Panc1 (cell line): Measurements from ENCODE around the gene CALCA. TPM values are rescaled to one million over a fixed set of nuclear protein-coding genes. Genes with fewer than 3 reads are reported as not detected.

Source experiments
- ATAC-seq: fragments of 200-7000 bp; cut with Tn5 transposase; 2 replicates; pipeline ENCODE4 v1.9.1; 2020; ENCODE audit warnings: mild to moderate bottlenecking, moderate library complexity
- BruUV-seq: library from RNA; stranded (reverse); fragments of 400-500 nt; replicated peaks from 2 replicates; lab custom pipeline; 2021; lab: Mats Ljungman, UMichigan
- CTCF ChIA-PET: fragments of 300-600 bp; sonication (Branson Sonifier 250); formaldehyde crosslinking; loops from one replicate; lab custom pipeline; 2022; ENCODE audit warnings: antibody characterized with exemption; lab: Charles Lee
- POLR2A ChIA-PET: fragments of 300-600 bp; sonication (Branson Sonifier 250); formaldehyde crosslinking; loops from one replicate; lab custom pipeline; 2022; ENCODE audit warnings: antibody characterized with exemption; lab: Charles Lee
- DNase-seq: peaks from one replicate; pipeline ENCODE4 v3.0.0-alpha.2; 2010; ENCODE audit warnings: low read depth, low spot score
- H3K27ac ChIP-seq: 2 replicates; pipeline ENCODE4 v1.5.1; 2011; ENCODE audit warnings: mild to moderate bottlenecking, low read length, inconsistent platforms
- H3K27me3 ChIP-seq: fragments of 200-500 bp; sonication (Bioruptor generic); 2 replicates; pipeline ENCODE4 v1.6.0; 2014; ENCODE audit warnings: low read length, inconsistent platforms; ENCODE audit not compliant: control insufficient read depth, insufficient read depth
- H3K36me3 ChIP-seq: fragments of 200-500 bp; sonication (Bioruptor generic); 2 replicates; pipeline ENCODE4 v1.5.1; 2014; ENCODE audit warnings: inconsistent platforms, mild to moderate bottlenecking, low read length, moderate library complexity; ENCODE audit not compliant: control insufficient read depth, insufficient read depth
- H3K4me1 ChIP-seq: 2 replicates; pipeline ENCODE4 v1.5.1; 2011; ENCODE audit warnings: inconsistent platforms, mild to moderate bottlenecking, low read length, moderate library complexity; ENCODE audit not compliant: control insufficient read depth, insufficient read depth
- H3K4me3 ChIP-seq, 2 experiments: 2 replicates each; pipeline ENCODE4 v1.5.1; 2011 to 2012; ENCODE audit warnings: low read depth in 2 of 2, low read length in 2 of 2, mild to moderate bottlenecking in 2 of 2, inconsistent platforms in 1 of 2, moderate library complexity in 1 of 2
- H3K9me3 ChIP-seq: fragments of 200-500 bp; sonication (Bioruptor generic); 2 replicates; pipeline ENCODE4 v1.5.1; 2014; ENCODE audit warnings: low read depth, mild to moderate bottlenecking, inconsistent platforms, low read length, moderate library complexity; ENCODE audit not compliant: control insufficient read depth, insufficient read depth
- POLR2AphosphoS5 ChIP-seq: IDR thresholded peaks from 2 replicates; pipeline ENCODE4 v1.6.1; 2012; ENCODE audit warnings: mild to moderate bottlenecking, low read depth, low read length, moderate library complexity
- SIN3A ChIP-seq: IDR thresholded peaks from 2 replicates; pipeline ENCODE4 v1.6.1; 2012; ENCODE audit warnings: low read depth, mild to moderate bottlenecking, low read length, moderate library complexity, borderline replicate concordance; ENCODE audit not compliant: insufficient read depth
- TCF7L2 ChIP-seq: IDR thresholded peaks from 2 replicates; pipeline ENCODE4 v1.6.1; 2011; ENCODE audit warnings: mild to moderate bottlenecking, low read depth, low read length, inconsistent platforms
- in situ Hi-C: cut with HindIII; loops from 2 replicates; pipeline ENCODE4 v1.10.0; 2016; ENCODE audit warnings: low sequenced_read_pairs, low pct_unique_long_range_greater_than_20kb
- intact Hi-C: fragments of 100-400 bp; cut with micrococcal nuclease; formaldehyde crosslinking; loops from one replicate; pipeline ENCODE4 v1.10.0; 2022; ENCODE audit not compliant: unreplicated experiment
- total RNA-seq: library from RNA; stranded (reverse); gene quantifications from one replicate; pipeline ENCODE4 v1.2.1, GENCODE V29; 2021; ENCODE audit not compliant: unreplicated experiment
- TF ChIP-seq, protein P1 (sequence below): fragments of 450-650 bp; IDR thresholded peaks from 2 replicates; pipeline ENCODE4 v1.5.1; 2017; ENCODE audit warnings: mild to moderate bottlenecking
- TF ChIP-seq, protein P2 (sequence below), 2 experiments: IDR thresholded peaks; 2 replicates each; pipeline ENCODE4 v1.6.1; 2011 to 2012; ENCODE audit warnings: low read depth in 2 of 2, control low read depth in 1 of 2, low read length in 1 of 2, mild to moderate bottlenecking in 1 of 2, moderate library complexity in 1 of 2; ENCODE audit not compliant: insufficient read depth in 1 of 2

CALCA gene
- total RNA-seq, 1 experiment from 2014 or later, result not detected

DNA sequence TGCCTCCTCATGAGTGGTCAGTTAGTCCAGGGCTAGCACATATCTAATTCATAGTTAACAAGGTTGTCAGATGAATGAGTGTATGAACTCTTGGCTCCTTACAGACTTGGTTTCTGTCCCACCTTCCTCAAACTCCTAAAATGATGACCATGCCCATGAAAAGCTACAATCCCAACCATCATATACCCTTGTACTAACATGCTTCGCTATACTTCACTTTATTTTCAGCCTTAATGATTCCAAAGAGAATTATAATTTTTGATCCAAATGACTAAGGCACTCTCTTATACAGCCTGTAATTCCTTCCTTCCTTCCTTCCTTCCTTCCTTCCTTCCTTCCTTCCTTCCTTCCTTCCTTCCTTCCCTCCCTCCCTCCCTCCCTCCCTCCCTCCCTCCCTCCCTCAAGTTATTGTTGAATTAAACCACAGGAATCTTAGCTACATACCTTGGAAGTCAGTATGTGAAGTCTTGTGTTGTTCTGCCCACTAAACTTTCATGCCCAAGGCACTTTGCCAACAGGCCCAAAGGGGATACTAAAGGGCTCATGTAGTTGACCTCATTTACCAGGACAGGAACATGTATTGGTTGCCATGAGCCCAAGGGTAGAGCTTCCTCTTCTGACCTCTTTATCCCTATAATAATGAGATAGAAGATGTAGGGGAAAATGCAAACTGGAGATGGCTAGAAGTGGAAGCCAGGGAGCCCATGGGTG is 37.4 kb downstream of the CALCA start:
- no peak overlapping the region for H3K4me3 ChIP-seq
- intact Hi-C loops, result no loop called here
- CTCF ChIA-PET, result no interaction called here
- no peaks in the 10 kb centered on the region for H3K4me1 ChIP-seq
- TF ChIP-seq, protein P1, sequence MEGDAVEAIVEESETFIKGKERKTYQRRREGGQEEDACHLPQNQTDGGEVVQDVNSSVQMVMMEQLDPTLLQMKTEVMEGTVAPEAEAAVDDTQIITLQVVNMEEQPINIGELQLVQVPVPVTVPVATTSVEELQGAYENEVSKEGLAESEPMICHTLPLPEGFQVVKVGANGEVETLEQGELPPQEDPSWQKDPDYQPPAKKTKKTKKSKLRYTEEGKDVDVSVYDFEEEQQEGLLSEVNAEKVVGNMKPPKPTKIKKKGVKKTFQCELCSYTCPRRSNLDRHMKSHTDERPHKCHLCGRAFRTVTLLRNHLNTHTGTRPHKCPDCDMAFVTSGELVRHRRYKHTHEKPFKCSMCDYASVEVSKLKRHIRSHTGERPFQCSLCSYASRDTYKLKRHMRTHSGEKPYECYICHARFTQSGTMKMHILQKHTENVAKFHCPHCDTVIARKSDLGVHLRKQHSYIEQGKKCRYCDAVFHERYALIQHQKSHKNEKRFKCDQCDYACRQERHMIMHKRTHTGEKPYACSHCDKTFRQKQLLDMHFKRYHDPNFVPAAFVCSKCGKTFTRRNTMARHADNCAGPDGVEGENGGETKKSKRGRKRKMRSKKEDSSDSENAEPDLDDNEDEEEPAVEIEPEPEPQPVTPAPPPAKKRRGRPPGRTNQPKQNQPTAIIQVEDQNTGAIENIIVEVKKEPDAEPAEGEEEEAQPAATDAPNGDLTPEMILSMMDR, result no peak
- no peak for TF ChIP-seq TCF7L2
- TF ChIP-seq, protein P2, sequence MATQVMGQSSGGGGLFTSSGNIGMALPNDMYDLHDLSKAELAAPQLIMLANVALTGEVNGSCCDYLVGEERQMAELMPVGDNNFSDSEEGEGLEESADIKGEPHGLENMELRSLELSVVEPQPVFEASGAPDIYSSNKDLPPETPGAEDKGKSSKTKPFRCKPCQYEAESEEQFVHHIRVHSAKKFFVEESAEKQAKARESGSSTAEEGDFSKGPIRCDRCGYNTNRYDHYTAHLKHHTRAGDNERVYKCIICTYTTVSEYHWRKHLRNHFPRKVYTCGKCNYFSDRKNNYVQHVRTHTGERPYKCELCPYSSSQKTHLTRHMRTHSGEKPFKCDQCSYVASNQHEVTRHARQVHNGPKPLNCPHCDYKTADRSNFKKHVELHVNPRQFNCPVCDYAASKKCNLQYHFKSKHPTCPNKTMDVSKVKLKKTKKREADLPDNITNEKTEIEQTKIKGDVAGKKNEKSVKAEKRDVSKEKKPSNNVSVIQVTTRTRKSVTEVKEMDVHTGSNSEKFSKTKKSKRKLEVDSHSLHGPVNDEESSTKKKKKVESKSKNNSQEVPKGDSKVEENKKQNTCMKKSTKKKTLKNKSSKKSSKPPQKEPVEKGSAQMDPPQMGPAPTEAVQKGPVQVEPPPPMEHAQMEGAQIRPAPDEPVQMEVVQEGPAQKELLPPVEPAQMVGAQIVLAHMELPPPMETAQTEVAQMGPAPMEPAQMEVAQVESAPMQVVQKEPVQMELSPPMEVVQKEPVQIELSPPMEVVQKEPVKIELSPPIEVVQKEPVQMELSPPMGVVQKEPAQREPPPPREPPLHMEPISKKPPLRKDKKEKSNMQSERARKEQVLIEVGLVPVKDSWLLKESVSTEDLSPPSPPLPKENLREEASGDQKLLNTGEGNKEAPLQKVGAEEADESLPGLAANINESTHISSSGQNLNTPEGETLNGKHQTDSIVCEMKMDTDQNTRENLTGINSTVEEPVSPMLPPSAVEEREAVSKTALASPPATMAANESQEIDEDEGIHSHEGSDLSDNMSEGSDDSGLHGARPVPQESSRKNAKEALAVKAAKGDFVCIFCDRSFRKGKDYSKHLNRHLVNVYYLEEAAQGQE (IDR thresholded peaks at IDR 0.05; ENCODE audit: insufficient read depth in 1 of 2, low read depth in 2 of 2, low read length in 1 of 2), result no peak
- no peak for TF ChIP-seq SIN3A
- no peak for TF ChIP-seq POLR2AphosphoS5
- H3K27ac ChIP-seq, result no peak overlapping the region
- no peaks in the 10 kb centered on the region for H3K9me3 ChIP-seq
- DNase-seq (no peak), ATAC-seq (no peak)
- no peaks in the 10 kb centered on the region for H3K36me3 ChIP-seq
- POLR2A ChIA-PET, result no interaction called here
- H3K27me3 ChIP-seq, result no peaks in the 10 kb centered on the region; the same call in 1 of the 2 replicates
- no TSS peak for BruUV-seq
- in situ Hi-C loops, result no loop called here

DNA sequence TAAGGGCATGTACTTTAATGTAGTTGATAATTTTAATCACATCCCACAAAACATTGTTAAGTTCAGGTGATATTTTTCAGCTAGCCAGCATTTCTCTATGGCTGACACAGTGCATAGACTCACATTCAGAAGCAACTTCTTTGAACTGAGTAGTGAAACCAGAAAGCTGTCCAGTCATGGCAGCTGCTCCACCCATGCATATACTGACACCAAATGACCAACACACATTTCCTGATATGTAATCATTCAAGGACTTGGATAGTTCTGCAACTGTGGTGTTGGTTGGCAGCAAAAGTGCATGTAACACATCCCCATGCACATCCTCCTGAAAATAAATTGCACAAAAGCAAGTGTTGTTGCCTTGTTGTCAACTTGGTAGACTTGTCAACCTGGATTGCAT is 39.7 kb downstream of the CALCA start:
- H3K9me3 ChIP-seq, result no peaks in the 10 kb centered on the region
- no peak overlapping the region for H3K27ac ChIP-seq
- TF ChIP-seq, protein P2 (IDR thresholded peaks at IDR 0.05; ENCODE audit: insufficient read depth in 1 of 2, low read depth in 2 of 2, low read length in 1 of 2), result no peak
- no peak for TF ChIP-seq SIN3A
- no peak for TF ChIP-seq TCF7L2
- no peak for TF ChIP-seq POLR2AphosphoS5
- TF ChIP-seq, protein P1, result no peak
- H3K36me3 ChIP-seq, result no peaks in the 10 kb centered on the region
- in situ Hi-C loops, result no loop called here
- CTCF ChIA-PET, result no interaction called here
- H3K27me3 ChIP-seq, result no peaks in the 10 kb centered on the region; the same call in 1 of the 2 replicates
- POLR2A ChIA-PET, result no interaction called here
- ATAC-seq (no peak), DNase-seq (no peak)
- H3K4me1 ChIP-seq, result no peaks in the 10 kb centered on the region
- intact Hi-C loops, result no loop called here
- BruUV-seq, result no TSS peak
- H3K4me3 ChIP-seq, result no peak overlapping the region
